WTC11 (cell line): ENCODE measurements around the gene CA5B. TPM values are rescaled to one million over a fixed set of nuclear protein-coding genes. Genes with fewer than 3 reads are reported as not detected.
"Not testable (repeated sequence)": the region's sequence is repeated elsewhere in the genome, so short reads cannot be mapped to it uniquely, and the experiment has no call there.

Experiments
- ATAC-seq: fragments of 200-7000 bp; cut with Tn5 transposase; 2 replicates; pipeline ENCODE4 v1.10.0; 2021; ENCODE audit warnings: mild to moderate bottlenecking, moderate library complexity
- CTCF ChIA-PET: fragments of 300-600 bp; sonication (Branson Sonifier 250); formaldehyde crosslinking; loops from one replicate; lab custom pipeline; 2021; ENCODE audit warnings: antibody characterized with exemption; lab: Charles Lee
- POLR2A ChIA-PET: fragments of 350-600 bp; sonication (Branson Sonifier 250); formaldehyde crosslinking; loops from one replicate; lab custom pipeline; 2021; ENCODE audit warnings: antibody characterized with exemption; lab: Charles Lee
- DNase-seq: peaks from one replicate; pipeline ENCODE4 v3.0.0; 2021; ENCODE audit warnings: low spot score
- H3K27ac Mint-ChIP-seq: 2 replicates; pipeline ENCODE4 v1.8.0; 2021; ENCODE audit warnings: mixed read lengths
- H3K27me3 Mint-ChIP-seq: 2 replicates; pipeline ENCODE4 v1.8.0; 2021; ENCODE audit warnings: low read depth, mild to moderate bottlenecking, moderate library complexity, mixed read lengths
- H3K36me3 Mint-ChIP-seq: 2 replicates; pipeline ENCODE4 v1.8.0; 2021; ENCODE audit warnings: mixed read lengths
- H3K4me1 Mint-ChIP-seq: 2 replicates; pipeline ENCODE4 v1.8.0; 2022; ENCODE audit warnings: mixed read lengths
- H3K4me3 Mint-ChIP-seq: 2 replicates; pipeline ENCODE4 v1.8.0; 2021; ENCODE audit warnings: mild to moderate bottlenecking, moderate library complexity, mixed read lengths
- H3K9me3 Mint-ChIP-seq: 2 replicates; pipeline ENCODE4 v1.8.0; 2021; ENCODE audit warnings: mixed read lengths
- ERG ChIP-seq: fragments of 250-450 bp; sonication (Bioruptor Pico); IDR thresholded peaks from 2 replicates; pipeline ENCODE4 v1.8.0; 2021; ENCODE audit warnings: mild to moderate bottlenecking
- GABPB1 ChIP-seq: sonication (generic); formaldehyde crosslinking; IDR thresholded peaks from 2 replicates; pipeline ENCODE4 v1.8.1; 2023; ENCODE audit warnings: mild to moderate bottlenecking, missing genetic modification reagents
- GTF2I ChIP-seq: fragments of 250-450 bp; sonication (Bioruptor Pico); conservative IDR thresholded peaks from 2 replicates; pipeline ENCODE4 v1.4.0; 2021; ENCODE audit warnings: mild to moderate bottlenecking
- TEAD1 ChIP-seq: sonication (generic); formaldehyde crosslinking; IDR thresholded peaks from 2 replicates; pipeline ENCODE4 v1.8.0; 2022; ENCODE audit warnings: mild to moderate bottlenecking, missing genetic modification reagents
- ZNF219 ChIP-seq: sonication (generic); formaldehyde crosslinking; IDR thresholded peaks from 2 replicates; pipeline ENCODE4 v1.8.0; 2023; ENCODE audit warnings: missing genetic modification reagents, mild to moderate bottlenecking, borderline replicate concordance
- ZNF396 ChIP-seq: fragments of 250-450 bp; sonication (Bioruptor Pico); IDR thresholded peaks from 2 replicates; pipeline ENCODE4 v1.8.0; 2021; ENCODE audit warnings: mild to moderate bottlenecking, moderate library complexity, borderline replicate concordance
- ZNF425 ChIP-seq: fragments of 250-450 bp; sonication (Bioruptor Pico); conservative IDR thresholded peaks from 2 replicates; pipeline ENCODE4 v1.9.0; 2021; ENCODE audit warnings: mild to moderate bottlenecking
- total RNA-seq: library from RNA; stranded (reverse); gene quantifications from 3 replicates; pipeline ENCODE4 v1.2.3, GENCODE V29; 2021
- TF ChIP-seq, protein P1 (sequence below): sonication (generic); formaldehyde crosslinking; IDR thresholded peaks from 2 replicates; pipeline ENCODE4 v1.8.1; 2022; ENCODE audit warnings: mild to moderate bottlenecking, moderate library complexity, missing genetic modification reagents
- TF ChIP-seq, protein P2 (sequence below): sonication (generic); formaldehyde crosslinking; IDR thresholded peaks from 2 replicates; pipeline ENCODE4 v1.8.1; 2022; ENCODE audit warnings: low read depth, mild to moderate bottlenecking, moderate library complexity, missing genetic modification reagents, borderline replicate concordance
- TF ChIP-seq, protein P3 (sequence below): sonication (generic); formaldehyde crosslinking; IDR thresholded peaks from 2 replicates; pipeline ENCODE4 v1.8.0; 2022; ENCODE audit warnings: mild to moderate bottlenecking, missing genetic modification reagents

The CA5B gene
- total RNA-seq, 1 experiment from 2014 or later = 9.0 TPM

DNA sequence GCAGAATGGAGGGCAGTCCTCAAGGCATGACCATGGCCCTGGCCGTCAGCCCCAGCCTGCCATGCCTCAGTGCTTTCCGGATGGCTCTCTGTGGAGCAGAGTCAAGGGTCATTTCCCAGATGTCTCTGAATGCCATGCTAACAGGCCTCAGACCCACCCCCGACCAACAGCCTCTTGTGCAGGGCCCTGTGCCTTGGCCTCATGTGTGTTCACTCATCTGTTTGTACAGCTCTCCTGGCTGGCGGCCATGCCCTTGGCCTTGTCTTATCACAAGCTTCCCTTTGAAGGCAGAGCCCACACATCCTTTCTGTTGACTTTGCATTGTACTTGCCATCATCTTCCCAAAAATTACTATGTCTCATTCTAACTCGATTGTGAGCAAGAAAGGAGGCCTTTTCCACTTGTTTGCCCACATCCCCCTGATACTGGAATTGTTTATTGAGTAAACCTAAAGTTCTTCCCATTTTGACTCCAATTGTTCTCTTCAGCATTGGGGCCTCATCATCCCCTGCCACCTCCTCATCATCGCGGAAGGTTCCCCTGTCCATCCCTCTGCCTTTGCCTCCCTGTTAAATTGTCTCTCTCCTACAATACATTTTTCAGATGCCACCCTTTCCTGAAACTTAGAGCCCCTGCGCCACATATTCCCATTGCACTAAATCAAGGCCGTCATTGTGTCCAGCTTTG is 6.3 kb downstream of the CA5B start:
- H3K4me1 Mint-ChIP-seq = peaks cover 43% of the 10 kb centered on the region
- TF ChIP-seq ZNF425 (no peak), TEAD1 (no peak), ZNF219 (no peak), GABPB1 (CRISPR knock-in tag) (peak; percentile 52; the same call in 1 of the 2 replicates), ZNF396 (CRISPR knock-in tag) (no peak)
- TF ChIP-seq, protein P1, sequence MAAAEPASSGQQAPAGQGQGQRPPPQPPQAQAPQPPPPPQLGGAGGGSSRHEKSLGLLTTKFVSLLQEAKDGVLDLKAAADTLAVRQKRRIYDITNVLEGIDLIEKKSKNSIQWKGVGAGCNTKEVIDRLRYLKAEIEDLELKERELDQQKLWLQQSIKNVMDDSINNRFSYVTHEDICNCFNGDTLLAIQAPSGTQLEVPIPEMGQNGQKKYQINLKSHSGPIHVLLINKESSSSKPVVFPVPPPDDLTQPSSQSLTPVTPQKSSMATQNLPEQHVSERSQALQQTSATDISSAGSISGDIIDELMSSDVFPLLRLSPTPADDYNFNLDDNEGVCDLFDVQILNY (CRISPR knock-in tag) = no peak
- TF ChIP-seq, protein P2, sequence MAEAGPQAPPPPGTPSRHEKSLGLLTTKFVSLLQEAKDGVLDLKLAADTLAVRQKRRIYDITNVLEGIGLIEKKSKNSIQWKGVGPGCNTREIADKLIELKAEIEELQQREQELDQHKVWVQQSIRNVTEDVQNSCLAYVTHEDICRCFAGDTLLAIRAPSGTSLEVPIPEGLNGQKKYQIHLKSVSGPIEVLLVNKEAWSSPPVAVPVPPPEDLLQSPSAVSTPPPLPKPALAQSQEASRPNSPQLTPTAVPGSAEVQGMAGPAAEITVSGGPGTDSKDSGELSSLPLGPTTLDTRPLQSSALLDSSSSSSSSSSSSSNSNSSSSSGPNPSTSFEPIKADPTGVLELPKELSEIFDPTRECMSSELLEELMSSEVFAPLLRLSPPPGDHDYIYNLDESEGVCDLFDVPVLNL (CRISPR knock-in tag) = no peak
- TF ChIP-seq, all 79 proteins: peak for 1
- ChIA-PET POLR2A (no interaction called here), CTCF (interaction anchor here (0.6 kb wide), 1 partner anchor 726 kb away, joined by 6 read pairs; no protein-coding TSS in a partner anchor)
- DNase-seq (no peak), ATAC-seq (no peak)
- Mint-ChIP-seq H3K27ac (no peak overlapping the region), H3K27me3 (no peaks in the 10 kb centered on the region), H3K9me3 (no peaks in the 10 kb centered on the region), H3K4me3 (no peak overlapping the region), H3K36me3 (no peaks in the 10 kb centered on the region)

- ATAC-seq (no peak), DNase-seq (no peak)
- no peaks in the 10 kb centered on the region for H3K9me3 Mint-ChIP-seq
- no peak overlapping the region for H3K4me3 Mint-ChIP-seq
- TF ChIP-seq ZNF396 (CRISPR knock-in tag) (no peak), GABPB1 (CRISPR knock-in tag) (0 out of 2 replicates have a peak, but pooled peaks have one; percentile 39), GTF2I (CRISPR knock-in tag) (no peak), ERG (CRISPR knock-in tag) (no peak)
- TF ChIP-seq, protein P3, sequence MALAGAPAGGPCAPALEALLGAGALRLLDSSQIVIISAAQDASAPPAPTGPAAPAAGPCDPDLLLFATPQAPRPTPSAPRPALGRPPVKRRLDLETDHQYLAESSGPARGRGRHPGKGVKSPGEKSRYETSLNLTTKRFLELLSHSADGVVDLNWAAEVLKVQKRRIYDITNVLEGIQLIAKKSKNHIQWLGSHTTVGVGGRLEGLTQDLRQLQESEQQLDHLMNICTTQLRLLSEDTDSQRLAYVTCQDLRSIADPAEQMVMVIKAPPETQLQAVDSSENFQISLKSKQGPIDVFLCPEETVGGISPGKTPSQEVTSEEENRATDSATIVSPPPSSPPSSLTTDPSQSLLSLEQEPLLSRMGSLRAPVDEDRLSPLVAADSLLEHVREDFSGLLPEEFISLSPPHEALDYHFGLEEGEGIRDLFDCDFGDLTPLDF (CRISPR knock-in tag) = no peak
- TF ChIP-seq, all 79 proteins: peak for 1
- H3K36me3 Mint-ChIP-seq = no peaks in the 10 kb centered on the region
- CTCF ChIA-PET = interaction anchor here (0.6 kb wide), 1 partner anchor 725 kb away, joined by 6 read pairs; no protein-coding TSS in a partner anchor
- no peak overlapping the region for H3K27ac Mint-ChIP-seq
- POLR2A ChIA-PET = no interaction called here
- H3K27me3 Mint-ChIP-seq = no peaks in the 10 kb centered on the region
- H3K4me1 Mint-ChIP-seq = peaks cover 46% of the 10 kb centered on the region
Measured at GRCh38 chrX:15745179-15745578, 7.1 kb downstream of the CA5B start.

DNA sequence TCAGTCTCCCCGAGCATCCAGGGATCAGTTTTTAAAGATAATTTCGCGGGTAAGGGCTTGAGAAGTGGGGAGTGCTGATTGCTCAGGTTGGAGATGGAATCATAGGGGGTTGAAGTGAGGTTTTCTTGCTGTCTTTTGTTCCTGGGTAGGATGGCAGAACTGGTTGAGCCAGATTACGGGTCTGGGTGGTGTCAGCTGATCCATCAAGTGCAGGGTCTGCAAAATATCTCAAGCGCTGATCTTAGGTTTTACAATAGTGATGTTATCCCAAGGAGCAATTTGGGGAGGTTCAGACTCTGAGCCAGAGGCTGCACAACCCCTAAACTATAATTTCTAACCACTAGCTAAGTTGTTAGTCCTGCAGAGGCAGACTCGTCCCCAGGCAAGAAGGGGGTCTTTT is 8.6 kb downstream of the CA5B start:
- H3K4me3 Mint-ChIP-seq, H3K36me3 Mint-ChIP-seq, POLR2A ChIA-PET, H3K27me3 Mint-ChIP-seq, ATAC-seq, DNase-seq, H3K9me3 Mint-ChIP-seq: not testable (repeated sequence)
- H3K4me1 Mint-ChIP-seq = peaks cover 59% of the 10 kb centered on the region
- CTCF ChIA-PET = interaction anchor here (0.8 kb wide), 1 partner anchor 8 kb away, joined by 4 read pairs; no protein-coding TSS in a partner anchor
- peak overlapping the region; percentile 65; the same call in 1 of the 2 replicates for H3K27ac Mint-ChIP-seq
